ENCODE data around the gene MYLK4. TPM values are rescaled to one million over a fixed set of nuclear protein-coding genes. Genes with fewer than 3 reads are reported as not detected.

The MYLK4 gene
- total and polyA plus RNA-seq, 2 of the 13 experiments (the other 11 are each of a cell fraction or from before 2014, with no cell fraction given) = 0.26 to 0.29 TPM

DNA sequence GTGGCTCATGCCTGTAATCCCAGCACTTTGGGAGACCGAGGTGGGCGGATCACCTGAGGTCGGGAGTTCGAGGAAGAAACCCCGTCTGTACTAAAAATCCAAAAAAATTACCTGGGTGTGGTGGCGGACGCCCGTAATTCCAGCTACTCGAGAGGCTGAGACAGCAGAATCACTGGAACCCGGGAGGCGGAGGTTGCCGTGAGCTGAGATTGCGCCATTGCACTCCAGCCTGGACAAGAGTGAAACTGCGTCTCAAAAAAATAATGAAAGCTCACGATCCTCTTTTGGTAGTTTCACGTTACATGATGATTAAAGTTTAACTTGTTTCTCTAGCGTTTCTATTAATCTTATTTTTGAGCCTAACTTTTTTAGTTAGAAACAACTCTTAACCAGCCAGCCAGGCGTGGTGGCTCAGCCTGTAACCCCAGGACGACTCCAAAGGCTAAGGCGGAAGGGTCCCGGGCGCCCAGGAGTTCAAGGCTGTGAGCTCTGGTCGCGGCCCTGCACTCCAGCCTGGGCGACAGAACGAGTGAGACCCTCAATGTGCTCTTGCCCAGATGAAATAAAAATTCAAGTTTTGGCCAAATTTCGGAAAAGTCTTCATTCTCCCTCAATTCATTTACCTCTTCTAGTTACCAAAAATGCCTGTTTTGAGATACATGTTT is 13.3 kb upstream of the MYLK4 start:
- intact Hi-C loops (cut with micrococcal nuclease; ENCODE audit: unreplicated experiment) (loop anchor here (2.0 kb wide), 1 partner anchor 77 kb away; the partner anchor contains the start of gene SERPINB1), in situ Hi-C loops (cut with HindIII; ENCODE audit: extremely low pct_ligation_motif_present, low pct_unique_long_range_greater_than_20kb) (no loop called here)
- ATAC-seq (no peak), FAIRE-seq (no peak), DNase-seq (ENCODE audit: low spot score) (no peak)
- no TSS peak for BruUV-seq (replicated peaks)
- peaks cover 32% of the 10 kb centered on the region for H3K4me1 ChIP-seq (ENCODE audit: insufficient read depth, low read length)
- CTCF ChIA-PET (ENCODE audit: low intra/inter-chr PET ratio, low total read pairs) = no interaction called here
- WGBS (ENCODE audit: low lambda C conversion rate) = 64% methylated on average over 27 of the region's 27 CpGs
- peak overlapping the region; percentile 89 for H3K9ac ChIP-seq (ENCODE audit: insufficient read depth, low read depth, low read length)
- POLR2A ChIA-PET = interaction anchor here (1.8 to 2.0 kb wide), 2 partner anchors 77 to 113 kb away, joined by 7 to 9 read pairs; partner anchors contain the start of gene SERPINB1
- peaks cover 27% of the 10 kb centered on the region for H4K20me1 ChIP-seq (ENCODE audit: insufficient read depth, low read length)
- H3K9me3 ChIP-seq (ENCODE audit: low read length) = no peaks in the 10 kb centered on the region
- H2AFZ ChIP-seq (ENCODE audit: low read length) = no peak overlapping the region
- peak overlapping the region; percentile 64 to 77 (median 64) for H3K4me3 ChIP-seq (replicated peaks in 1 of 3; ENCODE audit: insufficient read depth in 1 of 3, low read depth in 2 of 3, low read length in 3 of 3)
- peaks cover 0 to 7% of the 10 kb centered on the region in 2 experiments; a peak in 3 of 5 replicates for H3K36me3 ChIP-seq (replicated peaks in 1 of 2; ENCODE audit: control insufficient read depth in 1 of 2, insufficient read depth in 2 of 2, low read length in 2 of 2)
- peak overlapping the region; percentile 95 for H3K4me2 ChIP-seq (ENCODE audit: low read depth, low read length)
- peak overlapping the region; percentile 92 for H3K27ac ChIP-seq (ENCODE audit: extremely low read length, insufficient read depth, low read length)
- H3K79me2 ChIP-seq (ENCODE audit: insufficient read depth, low read length) = peaks cover 33% of the 10 kb centered on the region
- H3K27me3 ChIP-seq (ENCODE audit: control insufficient read depth in 1 of 2, insufficient read depth in 2 of 2, low read length in 2 of 2) = no peaks in the 10 kb centered on the region; a peak in 2 of 5 replicates
- TF ChIP-seq ZNF546 (CRISPR knock-in tag; conservative IDR thresholded peaks at IDR 0.05) (no peak), TBX3 (IDR thresholded peaks at IDR 0.05; ENCODE audit: borderline replicate concordance) (no peak), POLR2G (IDR thresholded peaks at IDR 0.05; ENCODE audit: low read depth, low read length) (no peak), ZNF552 (CRISPR knock-in tag; IDR thresholded peaks at IDR 0.05; ENCODE audit: borderline replicate concordance) (no peak), CSRNP1 (CRISPR knock-in tag; IDR thresholded peaks at IDR 0.05) (no peak; the same call in 1 of the 2 replicates), CEBPG (CRISPR knock-in tag; IDR thresholded peaks at IDR 0.05) (peak; percentile 66), MYC (CRISPR knock-in tag; IDR thresholded peaks at IDR 0.05; ENCODE audit: borderline replicate concordance) (peak; percentile 14; the same call in 1 of the 2 replicates), ZNF225 (CRISPR knock-in tag; IDR thresholded peaks at IDR 0.05) (0 out of 2 replicates have a peak, but pooled peaks have one; percentile 16), ZNF878 (CRISPR knock-in tag; IDR thresholded peaks at IDR 0.05) (no peak), ZBTB34 (CRISPR knock-in tag; IDR thresholded peaks at IDR 0.05) (0 out of 2 replicates have a peak, but pooled peaks have one; percentile 48), THYN1 (CRISPR knock-in tag; IDR thresholded peaks at IDR 0.05; ENCODE audit: borderline replicate concordance, low read depth) (0 out of 2 replicates have a peak, but pooled peaks have one; percentile 25), CEBPB (IDR thresholded peaks at IDR 0.05; ENCODE audit: borderline replicate concordance, low read depth, low read length) (peak; percentile 62; the same call in 1 of the 2 replicates), MAZ (IDR thresholded peaks at IDR 0.05; ENCODE audit: borderline replicate concordance, low read depth, low read length) (no peak), MAZ (CRISPR knock-in tag; IDR thresholded peaks at IDR 0.05; ENCODE audit: low read depth) (no peak), PLSCR1 (CRISPR knock-in tag; IDR thresholded peaks at IDR 0.05; ENCODE audit: borderline replicate concordance) (no peak)
- TF ChIP-seq, protein P1, sequence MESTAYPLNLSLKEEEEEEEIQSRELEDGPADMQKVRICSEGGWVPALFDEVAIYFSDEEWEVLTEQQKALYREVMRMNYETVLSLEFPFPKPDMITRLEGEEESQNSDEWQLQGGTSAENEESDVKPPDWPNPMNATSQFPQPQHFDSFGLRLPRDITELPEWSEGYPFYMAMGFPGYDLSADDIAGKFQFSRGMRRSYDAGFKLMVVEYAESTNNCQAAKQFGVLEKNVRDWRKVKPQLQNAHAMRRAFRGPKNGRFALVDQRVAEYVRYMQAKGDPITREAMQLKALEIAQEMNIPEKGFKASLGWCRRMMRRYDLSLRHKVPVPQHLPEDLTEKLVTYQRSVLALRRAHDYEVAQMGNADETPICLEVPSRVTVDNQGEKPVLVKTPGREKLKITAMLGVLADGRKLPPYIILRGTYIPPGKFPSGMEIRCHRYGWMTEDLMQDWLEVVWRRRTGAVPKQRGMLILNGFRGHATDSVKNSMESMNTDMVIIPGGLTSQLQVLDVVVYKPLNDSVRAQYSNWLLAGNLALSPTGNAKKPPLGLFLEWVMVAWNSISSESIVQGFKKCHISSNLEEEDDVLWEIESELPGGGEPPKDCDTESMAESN (CRISPR knock-in tag; conservative IDR thresholded peaks at IDR 0.05) = 0 out of 2 replicates have a peak, but pooled peaks have one; percentile 28

Measured in HepG2 (cell line).